Measurements from ENCODE around the gene DOK3. TPM values are rescaled to one million over a fixed set of nuclear protein-coding genes. Genes with fewer than 3 reads are reported as not detected.

Gene DOK3
- total and polyA plus RNA-seq, 10 of the 15 experiments (the other 5 are each of a cell fraction or from before 2014, with no cell fraction given) = 6.6 to 107 (median 52.1) TPM

GRCh38 chr5:177474846-177475562 lies 34.6 kb downstream of the DOK3 start:
- Histone ChIP-seq H3K27ac (ENCODE audit: control insufficient read depth, insufficient read depth) (no peak overlapping the region), H3K4me1 (ENCODE audit: control insufficient read depth, insufficient read depth, low read length) (peaks cover 24% of the 10 kb centered on the region), H3K36me3 (ENCODE audit: control insufficient read depth in 2 of 2, insufficient read depth in 2 of 2, low read length in 1 of 2) (no peaks in the 10 kb centered on the region), H3K4me3 (no peak overlapping the region), H3K27me3 (replicated peaks in 1 of 2; ENCODE audit: control insufficient read depth in 2 of 2, insufficient read depth in 2 of 2, low read length in 1 of 2) (no peaks in the 10 kb centered on the region), H4K20me1 (ENCODE audit: control insufficient read depth, insufficient read depth) (no peaks in the 10 kb centered on the region), H3K79me2 (ENCODE audit: control insufficient read depth, insufficient read depth, low read length) (peaks cover 4% of the 10 kb centered on the region; the same call in 1 of the 2 replicates), H3K9ac (ENCODE audit: control insufficient read depth, insufficient read depth, low read length) (no peak overlapping the region), H3K4me2 (ENCODE audit: control insufficient read depth, insufficient read depth) (no peak overlapping the region), H3K9me3 (replicated peaks; ENCODE audit: control insufficient read depth, insufficient read depth, low read length) (no peaks in the 10 kb centered on the region), H2AFZ (ENCODE audit: control insufficient read depth, low read depth, low read length) (no peak overlapping the region)
- 0% methylated on average over 1 of the region's 4 CpGs for WGBS (ENCODE audit: insufficient coverage, insufficient replicate concordance, low lambda C conversion rate, missing lambda C conversion rate)
- intact Hi-C loops (cut with micrococcal nuclease; ENCODE audit: unreplicated experiment) (no loop called here), in situ Hi-C loops (cut with MboI) (no loop called here)
- SMC1A ChIA-PET (ENCODE audit: uncharacterized antibody, unreplicated experiment) = interaction anchor here (1.4 kb wide), 1 partner anchor 27 kb away, joined by 5 read pairs; no protein-coding TSS in a partner anchor
- CTCF ChIA-PET = interaction anchor here (0.6 to 2.1 kb wide), 5 partner anchors 20 to 73 kb away, joined by 3 to 8 read pairs (median 4); no protein-coding TSS in a partner anchor
- DNase-seq (ENCODE audit: low read depth, low spot score) (no peak), FAIRE-seq (no peak), ATAC-seq (no peak)
- no TSS peak for BruUV-seq (replicated peaks)
- POLR2A ChIA-PET = interaction anchor here (0.6 to 1.3 kb wide), 2 partner anchors 22 to 26 kb away, joined by 3 read pairs; partner anchors contain the start of gene PDLIM7
- RAD21 ChIA-PET (ENCODE audit: unreplicated experiment) = interaction anchor here (0.6 to 1.9 kb wide), 2 partner anchors 14 to 26 kb away, joined by 3 to 4 read pairs; no protein-coding TSS in a partner anchor
- no peak for TF ChIP-seq IRF5 (IDR thresholded peaks at IDR 0.05; ENCODE audit: borderline replicate concordance)
- TF ChIP-seq MEF2B (IDR thresholded peaks at IDR 0.05; ENCODE audit: partially characterized antibody, poor library complexity, severe bottlenecking) = no peak
- TF ChIP-seq ZNF384 (IDR thresholded peaks at IDR 0.05; ENCODE audit: borderline replicate concordance, low read depth, low read length) = no peak
- TF ChIP-seq ZSCAN29 (IDR thresholded peaks at IDR 0.05) = no peak
- TF ChIP-seq CHD1 (IDR thresholded peaks at IDR 0.05; ENCODE audit: low read depth, low read length) = no peak
- no peak for TF ChIP-seq YY1 (IDR thresholded peaks at IDR 0.05; ENCODE audit: low read depth, low read length)
- no peak for TF ChIP-seq BHLHE40 (IDR thresholded peaks at IDR 0.05; ENCODE audit: borderline replicate concordance in 1 of 2, low read depth in 2 of 2, low read length in 1 of 2)
- no peak for TF ChIP-seq PKNOX1 (IDR thresholded peaks at IDR 0.05)
- TF ChIP-seq ZNF592 (IDR thresholded peaks at IDR 0.05) = no peak
- no peak for TF ChIP-seq NFXL1 (IDR thresholded peaks at IDR 0.05; ENCODE audit: borderline replicate concordance)
- no peak for TF ChIP-seq RELA (IDR thresholded peaks at IDR 0.05; ENCODE audit: borderline replicate concordance, partially characterized antibody)
- no peak for TF ChIP-seq NFYB (IDR thresholded peaks at IDR 0.05; ENCODE audit: insufficient read depth, low read depth, low read length)
- no peak for TF ChIP-seq HDAC2 (IDR thresholded peaks at IDR 0.05)
- TF ChIP-seq RBBP5 (conservative IDR thresholded peaks at IDR 0.05) = no peak
- TF ChIP-seq E2F4 (IDR thresholded peaks at IDR 0.05; ENCODE audit: low read depth, low read length) = no peak
- TF ChIP-seq ZNF217 (IDR thresholded peaks at IDR 0.05) = no peak

All from GM12878 (cell line).